Amygdala (tissue), 56 donors: ENCODE measurements around the gene LAMTOR2.
"Not testable (repeated sequence)": the region's sequence is repeated elsewhere in the genome, so short reads cannot be mapped to it uniquely, and the experiment has no call there.

Experiments used
- DNase-seq, 56 donors: peaks; one replicate each; lab custom pipeline; 2025; lab: John Stamatoyannopoulos, UW

LAMTOR2 gene

GRCh38 chr1:156054500-156055280 is at the start of gene LAMTOR2:
LAMTOR2 (plus strand) TSS chr1:156054782; CDS start chr1:156054890, 108 bp downstream.
- DNase-seq, result peak; percentile 79 to 99 (median 97)

GRCh38 chr1:156004843-156005584 is 49.6 kb upstream of the LAMTOR2 start:
- DNase-seq, result no peak

- no peak for DNase-seq
Measured at GRCh38 chr1:156006666-156007376, 47.8 kb upstream of the LAMTOR2 start.

GRCh38 chr1:156009404-156009803 is 45.2 kb upstream of the LAMTOR2 start:
- DNase-seq, result no peak

GRCh38 chr1:156012051-156012817 is 42.3 kb upstream of the LAMTOR2 start:
- DNase-seq, result no peak

GRCh38 chr1:156014829-156015228 is 39.8 kb upstream of the LAMTOR2 start:
- DNase-seq, result no peak

- DNase-seq, result no peak
Measured at GRCh38 chr1:156019946-156020292, 34.7 kb upstream of the LAMTOR2 start.

- peak; percentile 45 to 95 (median 82) for DNase-seq
Measured at GRCh38 chr1:156020293-156021092, 34.1 kb upstream of the LAMTOR2 start, which contains the start of gene SSR2. SSR2 (minus strand) TSS chr1:156020951; CDS start chr1:156020167, 784 bp downstream.

GRCh38 chr1:156021093-156021428 is 33.5 kb upstream of the LAMTOR2 start:
- no peak for DNase-seq

- DNase-seq, result no peak
Measured at GRCh38 chr1:156021954-156022353, 32.6 kb upstream of the LAMTOR2 start.

- no peak for DNase-seq
Measured at GRCh38 chr1:156024801-156025200, 29.8 kb upstream of the LAMTOR2 start.

- DNase-seq, result peak in 14 of 56 donors; percentile 0 to 41 (median 8)
Measured at GRCh38 chr1:156025876-156026275, 28.7 kb upstream of the LAMTOR2 start.

GRCh38 chr1:156026588-156026987 is 28.0 kb upstream of the LAMTOR2 start:
- no peak for DNase-seq

GRCh38 chr1:156033011-156033410 is 21.6 kb upstream of the LAMTOR2 start:
- no peak for DNase-seq

GRCh38 chr1:156034991-156035390 is 19.6 kb upstream of the LAMTOR2 start:
- DNase-seq, result not testable (repeated sequence)

- DNase-seq, result no peak
Measured at GRCh38 chr1:156042828-156043227, 11.8 kb upstream of the LAMTOR2 start.

GRCh38 chr1:156045076-156045475 is 9.5 kb upstream of the LAMTOR2 start:
- no peak for DNase-seq

- DNase-seq, result no peak
Measured at GRCh38 chr1:156048663-156049258, 5.8 kb upstream of the LAMTOR2 start.

GRCh38 chr1:156050376-156050775 is 4.2 kb upstream of the LAMTOR2 start:
- peak in 42 of 56 donors; percentile 4 to 78 (median 46) for DNase-seq
